ENCODE results near the gene ST6GALNAC5. TPM values are rescaled to one million over a fixed set of nuclear protein-coding genes. Genes with fewer than 3 reads are reported as not detected.

Gene ST6GALNAC5
- total RNA-seq, 2 donors from 2014 or later: 9.1 to 9.4 TPM

DNA sequence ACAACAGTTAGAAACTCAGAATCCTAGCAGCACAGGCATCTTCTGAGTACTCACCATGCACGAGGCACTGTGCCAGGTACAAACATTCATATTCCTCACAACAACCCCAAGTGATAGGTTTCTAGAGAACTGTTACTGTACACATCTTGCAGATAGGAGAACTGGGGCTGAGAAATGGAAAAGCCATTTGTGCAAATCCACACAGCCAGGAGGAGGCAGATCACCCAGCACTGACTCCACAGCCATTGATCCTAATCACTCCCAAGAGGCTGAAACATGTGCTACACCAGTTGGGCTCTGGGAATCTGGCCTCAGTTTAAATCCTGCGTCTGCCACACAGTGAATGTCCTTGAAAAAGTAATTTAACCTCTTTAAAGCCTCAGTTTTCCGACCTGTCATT, 151.0 kb downstream of the ST6GALNAC5 start:
- 74 to 76% methylated on average over 2 to 3 of the region's 3 CpGs for WGBS, 2 experiments (ENCODE audit: insufficient coverage in 1 of 2, insufficient read length in 1 of 2)
- Mint-ChIP-seq H3K4me1 (peaks cover 13% of the 10 kb centered on the region), H3K4me3 (no peak overlapping the region), H3K9me3 (no peaks in the 10 kb centered on the region), H3K36me3 (ENCODE audit: low read depth) (peaks cover 2% of the 10 kb centered on the region), H3K27me3 (ENCODE audit: insufficient read depth) (no peaks in the 10 kb centered on the region), H3K27ac (no peak overlapping the region)
- no peak overlapping the region for H3K9ac ChIP-seq (ENCODE audit: extremely low read depth, low read length, poor library complexity, severe bottlenecking)
- no peak overlapping the region for H3K27ac ChIP-seq (ENCODE audit: low read depth, low read length)
- H3K4me3 ChIP-seq (ENCODE audit: low read length): no peak overlapping the region
- no peaks in the 10 kb centered on the region for H3K27me3 ChIP-seq (ENCODE audit: control insufficient read depth, insufficient read depth, low read length, poor library complexity, severe bottlenecking)
- H3K4me1 ChIP-seq (ENCODE audit: control insufficient read depth, insufficient read depth, low read length): no peaks in the 10 kb centered on the region
- no peaks in the 10 kb centered on the region for H3K36me3 ChIP-seq (ENCODE audit: control insufficient read depth, insufficient read depth, low read length)
- DNase-seq: peak; percentile 49
- no peaks in the 10 kb centered on the region for H3K9me3 ChIP-seq (ENCODE audit: control insufficient read depth, low read length)
- TF ChIP-seq, protein P1, sequence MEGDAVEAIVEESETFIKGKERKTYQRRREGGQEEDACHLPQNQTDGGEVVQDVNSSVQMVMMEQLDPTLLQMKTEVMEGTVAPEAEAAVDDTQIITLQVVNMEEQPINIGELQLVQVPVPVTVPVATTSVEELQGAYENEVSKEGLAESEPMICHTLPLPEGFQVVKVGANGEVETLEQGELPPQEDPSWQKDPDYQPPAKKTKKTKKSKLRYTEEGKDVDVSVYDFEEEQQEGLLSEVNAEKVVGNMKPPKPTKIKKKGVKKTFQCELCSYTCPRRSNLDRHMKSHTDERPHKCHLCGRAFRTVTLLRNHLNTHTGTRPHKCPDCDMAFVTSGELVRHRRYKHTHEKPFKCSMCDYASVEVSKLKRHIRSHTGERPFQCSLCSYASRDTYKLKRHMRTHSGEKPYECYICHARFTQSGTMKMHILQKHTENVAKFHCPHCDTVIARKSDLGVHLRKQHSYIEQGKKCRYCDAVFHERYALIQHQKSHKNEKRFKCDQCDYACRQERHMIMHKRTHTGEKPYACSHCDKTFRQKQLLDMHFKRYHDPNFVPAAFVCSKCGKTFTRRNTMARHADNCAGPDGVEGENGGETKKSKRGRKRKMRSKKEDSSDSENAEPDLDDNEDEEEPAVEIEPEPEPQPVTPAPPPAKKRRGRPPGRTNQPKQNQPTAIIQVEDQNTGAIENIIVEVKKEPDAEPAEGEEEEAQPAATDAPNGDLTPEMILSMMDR (conservative IDR thresholded peaks at IDR 0.05): no peak

DNA sequence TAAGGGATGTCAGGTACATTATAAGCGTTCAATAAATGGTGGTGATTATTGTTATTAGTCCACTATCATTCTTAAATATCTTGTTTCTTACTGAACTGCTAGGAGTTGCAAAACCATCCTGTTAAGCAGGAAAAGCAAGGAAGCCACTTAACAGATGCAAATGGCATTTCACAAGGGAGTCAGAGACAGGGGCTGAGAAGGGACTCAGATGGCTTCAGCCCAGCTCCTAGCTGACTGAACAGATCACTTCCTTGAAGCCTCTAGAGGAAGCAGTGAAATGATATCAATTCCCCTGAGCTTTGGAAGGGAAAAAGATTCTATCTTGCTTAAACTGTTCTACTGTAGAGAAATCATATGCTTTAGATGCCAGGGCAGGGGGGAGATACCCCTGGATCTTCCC, 151.5 kb downstream of the ST6GALNAC5 start:
- H3K27me3 ChIP-seq (ENCODE audit: control insufficient read depth, insufficient read depth, low read length, poor library complexity, severe bottlenecking): no peaks in the 10 kb centered on the region
- TF ChIP-seq, protein P1 (conservative IDR thresholded peaks at IDR 0.05): no peak
- peaks cover 11% of the 10 kb centered on the region for H3K4me1 Mint-ChIP-seq
- H3K4me3 Mint-ChIP-seq: no peak overlapping the region
- H3K9ac ChIP-seq (ENCODE audit: extremely low read depth, low read length, poor library complexity, severe bottlenecking): no peak overlapping the region
- H3K36me3 ChIP-seq (ENCODE audit: control insufficient read depth, insufficient read depth, low read length): no peaks in the 10 kb centered on the region
- 90% methylated on average over 1 of the region's 1 CpG; no CpG with 5 or more reads in 1 of the 2 experiments for WGBS, 2 experiments (ENCODE audit: insufficient coverage in 1 of 2, insufficient read length in 1 of 2)
- no peak overlapping the region for H3K27ac Mint-ChIP-seq
- no peak overlapping the region for H3K27ac ChIP-seq (ENCODE audit: low read depth, low read length)
- DNase-seq: peak; percentile 59
- H3K4me1 ChIP-seq (ENCODE audit: control insufficient read depth, insufficient read depth, low read length): no peaks in the 10 kb centered on the region
- no peaks in the 10 kb centered on the region for H3K9me3 Mint-ChIP-seq
- H3K4me3 ChIP-seq (ENCODE audit: low read length): no peak overlapping the region
- H3K27me3 Mint-ChIP-seq (ENCODE audit: insufficient read depth): no peaks in the 10 kb centered on the region
- peaks cover 2% of the 10 kb centered on the region for H3K36me3 Mint-ChIP-seq (ENCODE audit: low read depth)
- H3K9me3 ChIP-seq (ENCODE audit: control insufficient read depth, low read length): no peaks in the 10 kb centered on the region

DNA sequence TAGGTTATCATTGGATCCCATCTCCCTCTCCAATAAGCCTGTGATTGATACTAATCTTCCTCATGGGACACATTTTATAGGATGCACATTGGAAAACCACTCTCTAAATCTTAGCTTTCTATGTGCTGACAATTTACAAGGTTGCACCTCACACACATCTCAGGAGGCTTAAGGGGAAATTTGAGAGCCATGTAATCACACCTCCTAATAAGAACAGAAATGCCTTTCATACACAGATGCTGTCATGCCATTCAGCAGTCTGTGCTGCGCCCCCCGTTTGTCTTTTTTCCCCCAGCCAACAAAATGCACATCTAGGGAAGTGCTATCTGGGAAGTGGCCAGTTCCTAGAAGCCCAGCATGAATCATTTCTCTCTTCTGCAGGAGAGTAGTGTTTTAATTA, 154.5 kb downstream of the ST6GALNAC5 start:
- no peak overlapping the region for H3K9ac ChIP-seq (ENCODE audit: extremely low read depth, low read length, poor library complexity, severe bottlenecking)
- no peaks in the 10 kb centered on the region for H3K9me3 Mint-ChIP-seq
- no peaks in the 10 kb centered on the region for H3K36me3 ChIP-seq (ENCODE audit: control insufficient read depth, insufficient read depth, low read length)
- H3K36me3 Mint-ChIP-seq (ENCODE audit: low read depth): no peaks in the 10 kb centered on the region
- no peak for DNase-seq
- H3K4me3 ChIP-seq (ENCODE audit: low read length): no peak overlapping the region
- no peaks in the 10 kb centered on the region for H3K4me1 ChIP-seq (ENCODE audit: control insufficient read depth, insufficient read depth, low read length)
- H3K27ac Mint-ChIP-seq: no peak overlapping the region
- 100% methylated on average over 2 of the region's 2 CpGs; no CpG with 5 or more reads in 1 of the 2 experiments for WGBS, 2 experiments (ENCODE audit: insufficient coverage in 1 of 2, insufficient read length in 1 of 2)
- H3K27me3 ChIP-seq (ENCODE audit: control insufficient read depth, insufficient read depth, low read length, poor library complexity, severe bottlenecking): no peaks in the 10 kb centered on the region
- no peak overlapping the region for H3K4me3 Mint-ChIP-seq
- H3K4me1 Mint-ChIP-seq: peaks cover 27% of the 10 kb centered on the region
- no peaks in the 10 kb centered on the region for H3K9me3 ChIP-seq (ENCODE audit: control insufficient read depth, low read length)
- H3K27me3 Mint-ChIP-seq (ENCODE audit: insufficient read depth): no peaks in the 10 kb centered on the region
- TF ChIP-seq, protein P1 (conservative IDR thresholded peaks at IDR 0.05): no peak
- H3K27ac ChIP-seq (ENCODE audit: low read depth, low read length): no peak overlapping the region
